Kidney (tissue), 14 donors: ENCODE results near the gene TMEM270. TPM values are rescaled to one million over a fixed set of nuclear protein-coding genes. Genes with fewer than 3 reads are reported as not detected.
A peak's percentile ranks its signal among the peaks of the same experiment; 100 is the strongest.

Experiments
- DNase-seq, 5 donors: peaks; one replicate each; pipeline ENCODE4 v3.0.0-alpha.2; 2013 to 2020
- FAIRE-seq: peaks from 2 replicates; lab custom pipeline; 2012; peaks lifted over from hg19 to GRCh38; lab: Jason Lieb, UNC
- H3K27ac ChIP-seq, 2 donors: one replicate each; pipeline ENCODE4 v1.7.0; 2013; ENCODE audit warnings: low read depth in 2 of 2, low read length in 2 of 2, inconsistent platforms in 1 of 2
- H3K27me3 ChIP-seq: one replicate; pipeline ENCODE4 v1.7.1; 2013; ENCODE audit warnings: low read length, inconsistent platforms; ENCODE audit not compliant: control insufficient read depth, insufficient read depth
- H3K36me3 ChIP-seq, 3 donors: one replicate each; pipeline versions ENCODE4 v1.7.0 to v1.7.1; 2013; ENCODE audit warnings: low read length in 3 of 3, control low read depth in 1 of 3, inconsistent platforms in 1 of 3; ENCODE audit not compliant: insufficient read depth in 3 of 3, control insufficient read depth in 2 of 3
- H3K4me1 ChIP-seq, 3 donors: one replicate each; pipeline versions ENCODE4 v1.7.0 to v1.7.1; 2013; ENCODE audit warnings: low read length in 3 of 3, inconsistent platforms in 1 of 3, low read depth in 1 of 3; ENCODE audit not compliant: control insufficient read depth in 2 of 3, insufficient read depth in 2 of 3
- H3K4me3 ChIP-seq, 3 donors: one replicate each; pipeline versions ENCODE4 v1.7.0 to v1.8.1; 2013; ENCODE audit warnings: low read length in 3 of 3, control low read depth in 1 of 3, inconsistent platforms in 1 of 3
- H3K9ac ChIP-seq, 3 donors: one replicate each; pipeline versions ENCODE4 v1.7.0 to v1.7.1; 2013; ENCODE audit warnings: low read length in 3 of 3, control low read depth in 1 of 3, inconsistent platforms in 1 of 3
- H3K9me3 ChIP-seq, 3 donors: one replicate each; pipeline versions ENCODE4 v1.7.0 to v1.7.1; 2013; ENCODE audit warnings: low read length in 3 of 3, control low read depth in 1 of 3, inconsistent platforms in 1 of 3; ENCODE audit not compliant: control insufficient read depth in 2 of 3, insufficient read depth in 1 of 3
- CTCF ChIP-seq: IDR thresholded peaks from 3 replicates; pipeline ENCODE4 v1.5.1; 2012; ENCODE audit warnings: mild to moderate bottlenecking, moderate library complexity, borderline replicate concordance; ENCODE audit not compliant: insufficient read depth; ENCODE audit errors: extremely low read depth
- intact Hi-C: fragments of 100-400 bp; cut with DNase I; formaldehyde crosslinking; loops from one replicate; pipeline ENCODE4 v1.11.1; 2022
- polyA plus RNA-seq: library from polyadenylated mRNA; stranded (reverse); fragments of 350-450 nt; fragmentation: Illumina TruSeq; extraction: RNeasy Lipid Tissue Mini Kit (QIAGEN cat#74804); gene quantifications from one replicate; pipeline ENCODE4 v1.2.3, GENCODE V29; 2014; ENCODE audit warnings: low read depth, low replicate concordance; ENCODE audit not compliant: insufficient read depth
- total RNA-seq: library from RNA; stranded (reverse); fragmentation: NEBNext Ultra II Directional; extraction: Animal tissue kit (Norgen Biotek cat#: 25700); gene quantifications from one replicate; pipeline ENCODE4 v1.2.1, GENCODE V29; 2021
- donor health status: control.
- donor health status: control.
- donor health status: control.
- donor health status: control.
- donor health status: control.
- donor health status: DM: yes; HTN: yes; CAD: no.
- donor health status: Normal renal cell carcinoma (clear cell type).

TMEM270 gene
- total and polyA plus RNA-seq, 2 donors from 2014 or later: 0.50 TPM; not detected in 1

GRCh38 chr7:73909996-73910395 lies 49.0 kb downstream of the TMEM270 start:
- intact Hi-C loops: no loop called here
- H3K27ac ChIP-seq: no peak overlapping the region
- H3K4me3 ChIP-seq: no peak overlapping the region
- no peak for TF ChIP-seq CTCF
- DNase-seq (peak in 1 of 5 donors; percentile 28), FAIRE-seq (no peak)
- H3K4me1 ChIP-seq: peaks cover 0 to 3% (median 0%) of the 10 kb centered on the region in 3 donors
- no peaks in the 10 kb centered on the region for H3K27me3 ChIP-seq
- no peak overlapping the region for H3K9ac ChIP-seq
- H3K9me3 ChIP-seq: no peaks in the 10 kb centered on the region
- no peaks in the 10 kb centered on the region for H3K36me3 ChIP-seq

DNA sequence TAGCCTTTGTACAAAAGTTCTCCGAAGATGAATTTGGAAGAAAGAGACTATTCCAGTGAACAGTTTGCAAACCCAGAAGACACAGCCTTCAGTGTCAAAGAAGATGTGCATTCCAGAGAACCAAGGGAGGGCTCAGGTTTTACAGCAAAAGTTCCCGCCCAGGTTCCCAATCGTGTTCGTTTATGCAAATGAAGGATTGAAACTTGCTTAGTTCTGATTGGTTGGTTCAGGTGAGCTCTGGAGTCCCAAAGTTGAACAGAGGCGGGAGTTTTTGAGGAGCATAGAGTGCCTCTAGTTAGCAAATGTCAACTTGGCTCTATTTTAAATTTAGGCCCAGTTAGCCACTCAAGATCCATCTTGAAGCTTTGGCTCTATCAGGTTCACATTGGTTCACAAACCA lies 51.3 kb downstream of the TMEM270 start:
- TF ChIP-seq CTCF: no peak
- Histone ChIP-seq H3K27me3 (no peaks in the 10 kb centered on the region), H3K4me3 (no peak overlapping the region), H3K9ac (no peak overlapping the region), H3K27ac (no peak overlapping the region), H3K4me1 (peaks cover 0 to 3% (median 0%) of the 10 kb centered on the region in 3 donors), H3K36me3 (no peaks in the 10 kb centered on the region), H3K9me3 (no peaks in the 10 kb centered on the region)
- intact Hi-C loops: no loop called here
- DNase-seq: no peak
- FAIRE-seq: no peak

Other genes starting within 250 kb of the TMEM270 start
- gene MLXIPL, start 236.6 kb upstream of the TMEM270 start, total RNA-seq: 26.2 TPM
- gene MLXIPL, start 236.6 kb upstream of the TMEM270 start, polyA plus RNA-seq: 27.9 TPM
- 13.2 TPM for gene VPS37D, start 193.3 kb upstream of the TMEM270 start, total RNA-seq
- 19.3 TPM for gene VPS37D, start 193.3 kb upstream of the TMEM270 start, polyA plus RNA-seq
- gene DNAJC30, start 177.7 kb upstream of the TMEM270 start, total RNA-seq: 15.0 TPM
- gene DNAJC30, start 177.7 kb upstream of the TMEM270 start, polyA plus RNA-seq: 28.6 TPM
- 61.0 TPM for gene BUD23, start 177.6 kb upstream of the TMEM270 start, total RNA-seq
- gene BUD23, start 177.6 kb upstream of the TMEM270 start, polyA plus RNA-seq: 92.7 TPM
- gene STX1A, start 141.5 kb upstream of the TMEM270 start, total RNA-seq: 7.4 TPM
- gene STX1A, start 141.5 kb upstream of the TMEM270 start, polyA plus RNA-seq: 2.2 TPM
- 95.7 TPM for gene ABHD11, start 122.4 kb upstream of the TMEM270 start, total RNA-seq
- 55.3 TPM for gene ABHD11, start 122.4 kb upstream of the TMEM270 start, polyA plus RNA-seq
- gene CLDN3, start 90.9 kb upstream of the TMEM270 start, total RNA-seq: 180 TPM
- 76.5 TPM for gene CLDN3, start 90.9 kb upstream of the TMEM270 start, polyA plus RNA-seq
- 342 TPM for gene CLDN4, start 30.2 kb upstream of the TMEM270 start, total RNA-seq
- 82.6 TPM for gene CLDN4, start 30.2 kb upstream of the TMEM270 start, polyA plus RNA-seq
- 19.3 TPM for gene METTL27, start 18.6 kb upstream of the TMEM270 start, total RNA-seq
- 12.9 TPM for gene METTL27, start 18.6 kb upstream of the TMEM270 start, polyA plus RNA-seq
- gene ELN, start 167.0 kb downstream of the TMEM270 start, total RNA-seq: 44.8 TPM
- gene ELN, start 167.0 kb downstream of the TMEM270 start, polyA plus RNA-seq: 14.9 TPM
- gene LIMK1, start 222.6 kb downstream of the TMEM270 start, total RNA-seq: 23.8 TPM
- 9.1 TPM for gene LIMK1, start 222.6 kb downstream of the TMEM270 start, polyA plus RNA-seq